Stimulated activated naive CD4-positive, alpha-beta T cell treated with Interleukin-2 at 50 U/mL for 16 hours (primary cell): Measurements from ENCODE around the gene SH2D3C.
"Not testable (repeated sequence)": the region's sequence is repeated elsewhere in the genome, so short reads cannot be mapped to it uniquely, and the experiment has no call there.

Experiments used
- DNase-seq: peaks from one replicate; lab custom pipeline; 2025; lab: John Stamatoyannopoulos, UW

Gene SH2D3C

DNA sequence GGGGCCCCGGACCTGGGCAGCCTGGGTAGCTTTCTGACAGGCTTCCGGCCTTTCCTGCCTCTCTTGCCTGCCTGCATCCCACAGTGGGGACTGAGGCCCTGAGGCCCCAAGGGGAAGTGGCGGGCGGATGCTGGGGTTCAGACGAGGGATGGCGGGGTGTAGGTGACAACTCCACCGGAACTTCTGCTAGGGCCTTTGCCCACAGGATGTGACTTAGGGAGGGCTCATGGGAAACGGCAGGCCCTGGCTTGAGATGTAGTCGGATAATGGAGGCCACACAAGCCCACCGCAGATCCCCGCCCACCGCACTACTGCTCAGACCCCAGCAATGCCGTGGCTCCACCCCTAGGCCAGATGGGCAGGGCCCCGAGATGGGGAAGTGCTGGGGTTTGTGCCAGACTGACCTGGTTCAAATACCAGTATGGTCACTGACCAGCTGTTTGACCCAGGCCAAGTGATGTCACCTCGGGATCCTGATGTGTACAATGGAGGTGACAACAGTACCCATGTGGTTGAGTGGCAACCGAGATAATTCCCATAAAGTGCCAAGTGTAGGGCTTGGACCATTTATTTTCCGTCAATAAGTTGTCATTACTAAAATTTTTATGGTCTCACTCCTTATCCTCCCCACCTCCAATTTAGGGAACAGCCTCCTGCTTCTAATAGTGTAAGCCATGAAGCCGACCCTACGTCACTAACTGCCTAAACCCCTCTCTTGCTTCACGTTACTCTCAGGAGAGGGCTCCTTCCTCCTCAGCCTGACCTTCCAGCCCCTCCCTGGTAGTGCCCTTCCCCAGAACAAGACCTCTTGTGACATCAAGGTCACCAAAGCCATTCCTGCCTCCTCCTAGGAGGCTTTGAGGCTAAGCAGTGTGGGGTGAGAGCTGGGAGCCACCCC lies 4.9 kb upstream of the SH2D3C start:
- DNase-seq, result peak; percentile 60

DNA sequence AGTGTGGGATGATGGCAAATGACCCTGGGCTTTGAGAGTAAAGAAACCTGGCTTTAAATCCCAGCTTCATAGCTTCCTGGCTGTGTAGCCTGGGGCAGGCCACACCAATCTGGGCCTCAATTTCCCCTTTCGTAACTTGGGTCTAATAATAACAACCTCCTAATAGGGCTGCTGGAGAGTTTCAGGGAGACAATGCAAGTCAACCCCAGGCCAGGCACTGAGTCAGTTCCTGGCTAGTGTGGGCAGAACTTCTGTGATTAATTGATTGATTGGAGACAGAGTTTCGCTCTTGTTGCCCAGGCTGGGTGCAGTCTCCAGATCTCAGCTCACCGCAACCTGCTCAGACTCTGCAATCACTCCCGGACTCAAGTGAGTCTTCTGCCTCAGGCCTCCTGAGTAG lies 3.3 kb upstream of the SH2D3C start:
- DNase-seq, result no peak

GRCh38 chr9:127780909-127781308 lies 2.4 kb upstream of the SH2D3C start:
- DNase-seq, result not testable (repeated sequence)

GRCh38 chr9:127780126-127780885 lies 1.8 kb upstream of the SH2D3C start:
- no peak for DNase-seq

- DNase-seq, result peak; percentile 67
Measured at GRCh38 chr9:127779136-127779981, 893 bp upstream of the SH2D3C start.

DNA sequence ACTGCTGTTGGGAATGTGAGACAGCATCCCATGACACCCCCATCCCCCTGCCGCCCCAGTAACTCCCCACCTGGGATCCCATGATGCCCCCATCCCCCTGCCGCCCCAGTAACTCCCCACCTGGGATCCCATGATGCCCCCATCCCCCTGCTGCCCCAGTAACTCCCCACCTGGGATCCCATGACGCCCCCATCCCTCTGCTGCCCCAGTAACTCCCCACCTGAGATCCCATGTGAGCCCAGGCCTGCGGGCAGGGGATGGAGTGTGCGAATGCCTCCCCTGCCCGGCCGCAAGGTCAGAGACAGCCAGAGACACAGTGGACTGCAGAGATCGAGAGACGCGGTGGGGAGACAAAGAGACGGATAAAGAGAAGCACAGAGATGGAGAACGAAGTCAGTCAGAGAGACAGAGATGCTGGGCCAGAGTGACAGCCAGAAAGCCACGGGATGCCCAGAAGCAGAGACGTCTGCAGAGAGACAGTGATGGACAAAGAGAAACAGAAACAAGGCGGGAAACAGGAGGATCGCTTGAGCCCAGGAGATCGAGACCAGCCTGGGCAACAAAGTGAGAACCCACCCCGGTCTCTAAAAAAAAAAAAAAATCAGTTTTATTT lies 992 bp downstream of the SH2D3C start:
- DNase-seq, result no peak

- peak; percentile 44 for DNase-seq
Measured at GRCh38 chr9:127776924-127777289, 1.6 kb downstream of the SH2D3C start.

DNA sequence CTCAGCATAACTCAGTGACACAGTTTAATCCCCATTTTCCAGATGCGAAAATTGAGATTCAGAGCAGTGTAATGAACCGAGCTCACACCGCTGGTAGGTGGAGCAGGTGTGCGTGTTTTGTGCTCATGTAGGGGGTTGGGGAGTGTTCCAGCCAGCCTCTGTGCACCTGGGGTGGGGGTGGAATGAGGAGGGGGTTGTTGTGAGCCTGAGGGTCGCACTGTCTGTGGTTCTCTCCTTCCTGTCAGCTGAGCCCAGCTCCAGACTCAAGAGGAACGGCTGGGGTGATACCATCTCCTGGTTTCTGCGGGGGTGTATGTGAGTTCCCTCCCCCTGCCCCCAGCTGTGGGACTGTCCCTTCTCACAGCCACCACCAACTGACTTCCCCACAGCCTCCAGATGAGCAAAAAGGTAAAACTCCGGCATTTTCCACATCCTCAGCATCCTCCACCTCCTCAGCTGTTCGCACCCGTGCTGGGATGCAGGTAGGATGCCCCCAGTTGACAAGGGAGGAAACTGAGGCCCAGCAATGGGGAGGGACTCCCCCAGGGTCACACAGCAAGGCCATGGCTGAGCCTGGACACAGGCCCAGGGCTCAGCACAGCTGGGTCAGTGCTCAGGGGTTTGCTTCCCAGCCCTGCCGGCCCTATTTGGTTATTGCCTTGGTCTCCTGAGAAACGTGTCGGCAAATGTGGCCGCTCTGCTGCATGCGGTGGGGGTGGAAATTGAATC lies 2.1 kb downstream of the SH2D3C start:
- peak; percentile 70 for DNase-seq

- no peak for DNase-seq
Measured at GRCh38 chr9:127773981-127774380, 4.5 kb downstream of the SH2D3C start.

DNA sequence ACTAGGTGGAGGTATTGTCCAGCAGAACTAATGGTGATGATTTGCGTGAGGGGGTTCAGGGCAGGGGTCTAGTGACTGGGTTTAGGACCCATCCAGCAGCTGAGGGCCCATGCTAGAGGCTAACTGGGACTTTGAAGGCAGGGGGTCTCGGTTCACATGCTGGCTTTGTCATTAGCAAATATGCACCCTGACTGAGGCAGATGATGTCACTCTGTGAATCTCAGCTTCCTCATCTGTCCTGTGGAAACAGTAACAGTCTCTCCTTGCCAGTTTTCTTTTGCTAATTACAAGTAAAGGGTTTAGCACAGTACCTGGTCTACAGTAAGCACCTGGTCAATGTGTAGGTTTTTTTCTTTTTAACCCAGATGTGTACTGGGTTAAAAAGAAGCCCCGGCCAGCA lies 5.2 kb downstream of the SH2D3C start:
- DNase-seq, result no peak

DNA sequence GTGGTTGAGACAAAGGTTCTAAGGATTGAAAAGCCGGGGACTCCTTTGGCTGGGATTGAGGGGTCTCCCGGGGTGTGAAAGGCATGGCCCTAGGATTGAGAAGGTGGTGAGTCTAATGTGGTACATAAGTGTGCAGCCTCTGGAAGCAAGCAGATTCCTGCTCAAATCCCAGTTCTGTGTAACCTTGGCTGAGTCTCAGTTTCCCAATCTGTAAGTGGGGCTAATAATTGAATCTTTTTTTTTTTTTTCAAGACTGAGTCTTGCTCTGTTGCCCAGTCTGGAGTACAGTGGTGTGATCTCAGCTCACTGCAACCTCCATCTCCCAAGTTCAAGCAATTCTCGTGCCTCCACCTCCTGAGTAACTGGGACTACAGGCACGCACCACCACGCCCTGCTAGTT lies 5.9 kb downstream of the SH2D3C start:
- DNase-seq, result no peak

DNA sequence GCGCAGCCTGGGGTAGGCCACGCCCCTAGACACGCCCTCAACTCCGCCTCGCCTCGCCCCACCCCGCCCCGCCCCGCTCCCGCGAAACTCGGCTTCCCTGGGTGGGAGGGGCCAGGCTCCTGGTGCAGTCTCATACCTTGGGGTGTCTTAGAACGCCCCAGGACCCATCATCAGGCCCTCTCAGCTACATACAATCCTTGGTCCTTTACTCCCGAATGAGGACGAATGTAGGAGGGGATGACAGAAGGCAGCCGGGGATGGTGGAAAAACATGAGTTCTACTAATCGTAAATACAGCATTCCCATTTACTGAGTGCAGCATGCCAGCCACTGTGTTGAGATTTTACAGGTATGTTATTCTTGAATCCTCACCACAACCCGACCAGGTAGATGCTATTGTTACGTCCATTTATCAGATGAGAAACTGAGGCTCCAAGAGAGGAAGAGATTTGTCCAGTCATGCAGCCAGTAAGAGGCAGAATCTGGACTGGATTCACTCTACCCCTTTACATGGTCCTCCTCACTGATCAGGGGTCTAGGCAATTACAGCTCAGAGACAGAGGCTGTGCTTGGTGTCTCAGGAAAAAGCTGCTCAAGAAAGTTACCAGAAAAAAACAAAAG lies 6.8 kb downstream of the SH2D3C start:
- DNase-seq, result no peak

DNA sequence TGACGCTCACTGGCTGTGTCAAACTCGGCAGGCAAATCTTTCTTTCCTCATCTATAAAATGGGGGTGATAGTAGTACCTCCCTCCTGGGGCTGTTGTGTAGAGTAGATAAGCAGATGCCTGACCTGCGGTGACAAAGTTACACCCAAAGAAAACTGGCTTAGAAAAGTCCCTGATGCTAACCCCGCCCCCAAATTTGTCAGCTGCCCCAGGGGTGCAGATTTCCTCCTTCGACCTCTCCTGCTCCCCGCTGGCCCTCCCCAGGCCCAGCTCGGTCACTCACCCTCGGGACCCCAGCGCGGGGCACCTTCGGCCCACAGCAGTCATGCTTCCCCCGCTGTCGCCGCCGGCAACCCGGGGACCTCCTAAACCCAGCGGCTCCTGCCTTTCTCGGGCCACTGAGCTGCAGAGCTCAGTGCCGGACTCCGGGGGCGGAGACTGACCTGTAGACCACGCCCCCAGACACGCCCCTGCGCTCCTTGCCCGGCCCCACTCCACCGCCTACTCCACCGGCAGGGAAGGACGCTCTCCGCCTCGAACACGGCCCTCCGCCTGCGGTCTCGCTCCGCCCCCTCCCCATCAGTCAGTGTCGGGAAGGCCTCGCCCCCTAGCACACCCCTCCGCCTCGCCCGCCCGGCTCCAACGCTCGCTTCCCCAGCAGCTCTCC lies 7.4 kb downstream of the SH2D3C start:
- peak; percentile 96 for DNase-seq

- no peak for DNase-seq
Measured at GRCh38 chr9:127770583-127770904, 7.9 kb downstream of the SH2D3C start.

- DNase-seq, result no peak
Measured at GRCh38 chr9:127769929-127770582, 8.4 kb downstream of the SH2D3C start.

- DNase-seq, result no peak
Measured at GRCh38 chr9:127769101-127769500, 9.4 kb downstream of the SH2D3C start.

DNA sequence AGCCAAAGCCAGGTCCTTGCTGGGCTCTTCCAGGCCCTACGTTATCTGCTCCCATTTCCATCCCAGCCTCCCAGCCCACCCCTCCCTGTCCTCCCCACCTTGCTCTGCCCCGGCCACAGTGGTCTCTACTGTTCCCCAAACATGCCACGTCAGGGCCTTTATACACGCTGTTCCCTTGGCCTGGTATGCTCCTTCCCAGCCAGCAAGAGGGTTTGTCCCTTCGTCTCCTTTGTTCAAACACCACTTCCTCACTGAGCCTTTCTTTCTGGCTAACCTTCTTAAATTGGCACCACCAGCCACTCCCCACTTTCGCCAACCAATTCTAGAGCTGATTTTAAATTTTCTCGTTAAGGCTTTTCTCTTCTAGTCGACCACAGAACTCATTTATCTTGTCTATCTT lies 9.8 kb downstream of the SH2D3C start:
- no peak for DNase-seq

GRCh38 chr9:127767909-127768331 lies 10.5 kb downstream of the SH2D3C start:
- DNase-seq, result no peak

DNA sequence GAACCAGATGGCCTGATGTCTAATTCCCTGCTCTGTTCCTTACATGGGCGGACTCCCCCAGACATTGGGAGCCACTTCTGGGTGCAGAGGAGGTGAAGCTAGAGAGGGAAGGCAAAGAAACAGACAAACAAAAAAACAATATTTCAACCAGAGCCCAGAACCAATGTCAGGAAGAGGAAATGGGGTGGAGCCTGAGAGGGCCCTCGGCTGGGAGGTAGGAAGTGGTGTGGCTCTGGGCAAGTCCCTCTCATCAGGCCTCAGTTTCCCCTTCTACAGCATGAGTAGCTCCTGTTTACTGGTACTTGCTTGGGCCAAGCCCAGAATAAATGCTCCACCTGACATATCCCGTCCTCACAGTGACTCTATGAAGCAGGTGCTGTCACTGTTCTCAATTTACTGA lies 11.1 kb downstream of the SH2D3C start:
- DNase-seq, result no peak

DNA sequence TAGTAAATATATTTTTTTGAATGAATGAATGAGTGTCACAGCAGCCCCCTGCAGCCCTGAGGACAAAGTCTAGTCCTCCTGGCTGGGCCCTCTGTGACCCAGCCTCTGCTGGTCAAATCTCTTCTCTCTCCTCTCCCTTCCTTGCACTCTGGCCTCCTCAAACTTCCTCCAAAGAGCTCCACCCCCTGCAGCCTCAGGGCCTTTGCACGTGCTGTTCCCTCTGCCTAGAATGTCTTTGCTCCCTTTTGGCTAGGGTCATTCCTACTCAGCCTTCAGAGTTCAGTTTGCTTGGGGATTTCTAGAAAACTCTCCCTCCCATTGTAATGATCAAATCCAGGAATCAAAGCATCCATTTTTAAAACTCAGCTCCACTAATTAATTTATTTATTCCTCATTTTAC lies 13.0 kb downstream of the SH2D3C start:
- no peak for DNase-seq
